Measurements from ENCODE around the gene FRYL.

DNA sequence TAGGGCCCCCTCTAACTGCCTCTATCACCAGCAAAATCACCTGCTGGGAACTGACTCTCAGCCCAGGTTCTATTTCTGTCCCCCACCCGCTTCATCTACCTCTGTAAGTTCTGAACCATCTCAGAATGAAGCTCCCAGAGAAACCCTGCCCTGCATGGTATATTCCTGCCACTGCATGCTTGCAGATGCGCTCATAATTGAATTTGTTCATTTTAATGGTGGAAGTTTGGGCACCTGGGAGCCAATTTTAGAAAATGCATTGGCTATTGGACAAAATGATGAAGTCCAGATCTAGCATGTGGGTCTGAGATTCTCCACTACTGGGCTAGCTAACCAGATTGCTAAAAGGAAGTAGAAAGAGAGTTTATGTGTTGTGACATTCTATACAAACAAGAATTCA, 325.5 kb downstream of the FRYL start:
- TF ChIP-seq, protein P1, sequence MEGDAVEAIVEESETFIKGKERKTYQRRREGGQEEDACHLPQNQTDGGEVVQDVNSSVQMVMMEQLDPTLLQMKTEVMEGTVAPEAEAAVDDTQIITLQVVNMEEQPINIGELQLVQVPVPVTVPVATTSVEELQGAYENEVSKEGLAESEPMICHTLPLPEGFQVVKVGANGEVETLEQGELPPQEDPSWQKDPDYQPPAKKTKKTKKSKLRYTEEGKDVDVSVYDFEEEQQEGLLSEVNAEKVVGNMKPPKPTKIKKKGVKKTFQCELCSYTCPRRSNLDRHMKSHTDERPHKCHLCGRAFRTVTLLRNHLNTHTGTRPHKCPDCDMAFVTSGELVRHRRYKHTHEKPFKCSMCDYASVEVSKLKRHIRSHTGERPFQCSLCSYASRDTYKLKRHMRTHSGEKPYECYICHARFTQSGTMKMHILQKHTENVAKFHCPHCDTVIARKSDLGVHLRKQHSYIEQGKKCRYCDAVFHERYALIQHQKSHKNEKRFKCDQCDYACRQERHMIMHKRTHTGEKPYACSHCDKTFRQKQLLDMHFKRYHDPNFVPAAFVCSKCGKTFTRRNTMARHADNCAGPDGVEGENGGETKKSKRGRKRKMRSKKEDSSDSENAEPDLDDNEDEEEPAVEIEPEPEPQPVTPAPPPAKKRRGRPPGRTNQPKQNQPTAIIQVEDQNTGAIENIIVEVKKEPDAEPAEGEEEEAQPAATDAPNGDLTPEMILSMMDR (IDR thresholded peaks at IDR 0.05) = no peak
- TF ChIP-seq POLR2A (IDR thresholded peaks at IDR 0.05) = no peak

Measured in adrenal gland (tissue), 5 donors.